GM18526 (cell line): ENCODE measurements around the gene CDK2.

ENCODE experiments used
- POLR2A ChIP-seq: IDR thresholded peaks from 3 replicates; pipeline ENCODE4 v1.6.1; 2011; ENCODE audit not compliant: insufficient read length; ENCODE audit errors: extremely low read depth

Gene CDK2

GRCh38 chr12:56020423-56021184, 54.0 kb downstream of the CDK2 start, which contains the start of gene IKZF4:
TSS of gene IKZF4 (plus strand) at chr12:56021043. CDS start at chr12:56021494, 451 bp downstream.
- no peak for TF ChIP-seq POLR2A

GRCh38 chr12:56021889-56022497, 55.4 kb downstream of the CDK2 start:
- no peak for TF ChIP-seq POLR2A
